ENCODE measurements around the gene TDRD3.

DNA sequence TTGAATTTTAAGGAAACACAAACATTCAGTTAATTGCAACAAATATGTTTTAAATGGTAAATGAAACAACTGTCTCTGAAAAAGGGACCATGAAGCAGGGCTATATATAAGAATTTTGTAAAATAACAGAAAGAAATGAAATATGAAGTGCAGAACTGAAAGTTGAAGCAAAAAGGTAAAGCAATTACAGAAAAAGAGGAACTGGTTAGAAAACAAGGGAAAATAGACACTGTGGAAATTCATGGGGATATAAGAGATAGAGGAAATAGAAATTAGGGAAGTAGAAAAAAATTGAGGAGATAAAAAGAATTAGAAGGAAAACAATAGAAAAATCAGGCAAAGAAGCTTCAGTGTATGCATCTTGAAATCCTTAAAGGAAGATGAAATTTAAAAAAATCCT, 40.0 kb upstream of the TDRD3 start:
- no peak for TF ChIP-seq SP1 (IDR thresholded peaks at IDR 0.05)
- TF ChIP-seq HDGF (IDR thresholded peaks at IDR 0.05; ENCODE audit: borderline replicate concordance) = no peak
- TF ChIP-seq BHLHE40 (IDR thresholded peaks at IDR 0.05; ENCODE audit: borderline replicate concordance) = no peak
